PC-9 (cell line): ENCODE results near the gene NEK7. TPM values are rescaled to one million over a fixed set of nuclear protein-coding genes. Genes with fewer than 3 reads are reported as not detected.

Experiments used
- BruUV-seq: library from RNA; stranded (reverse); fragments of 400-500 nt; replicated peaks from 2 replicates; lab custom pipeline; 2021; lab: Mats Ljungman, UMichigan
- CTCF ChIA-PET: fragments of 300-600 bp; sonication (Branson Sonifier 250); formaldehyde crosslinking; loops from one replicate; lab custom pipeline; 2022; ENCODE audit warnings: antibody characterized with exemption; lab: Charles Lee
- POLR2A ChIA-PET: fragments of 300-600 bp; sonication (Branson Sonifier 250); formaldehyde crosslinking; loops from one replicate; lab custom pipeline; 2022; ENCODE audit warnings: antibody characterized with exemption; ENCODE audit not compliant: unreplicated experiment; lab: Charles Lee
- DNase-seq, 2 experiments: peaks; one replicate each; pipeline versions ENCODE4 v3.0.0 to v3.0.0-alpha.2; 2015 to 2022; ENCODE audit warnings: mixed read lengths in 1 of 2
- H2AFZ ChIP-seq: fragments of 200-600 bp; sonication (generic); 2 replicates; pipeline ENCODE4 v1.8.1; 2017; ENCODE audit warnings: antibody characterized with exemption
- H3F3A ChIP-seq: fragments of 200-600 bp; sonication (generic); 2 replicates; pipeline ENCODE4 v1.8.1; 2017; ENCODE audit warnings: antibody characterized with exemption, mild to moderate bottlenecking, low read depth; ENCODE audit not compliant: insufficient read depth
- H3K27ac ChIP-seq: fragments of 200-600 bp; sonication (generic); 2 replicates; pipeline ENCODE4 v1.6.1; 2016; ENCODE audit warnings: mixed run types
- H3K27me3 ChIP-seq: fragments of 200-600 bp; sonication (generic); 2 replicates; pipeline ENCODE4 v1.6.1; 2016; ENCODE audit warnings: low read depth, mixed run types; ENCODE audit not compliant: insufficient read depth
- H3K36me3 ChIP-seq: fragments of 200-600 bp; sonication (generic); 2 replicates; pipeline ENCODE4 v1.6.1; 2016; ENCODE audit warnings: low read depth, mixed run types
- H3K4me1 ChIP-seq: fragments of 200-600 bp; sonication (generic); replicated peaks from 2 replicates; pipeline ENCODE4 v1.6.1; 2016; ENCODE audit warnings: mixed run types; ENCODE audit not compliant: insufficient read depth
- H3K4me2 ChIP-seq: fragments of 200-600 bp; sonication (generic); 2 replicates; pipeline ENCODE4 v1.6.1; 2017; ENCODE audit warnings: mixed run types
- H3K4me3 ChIP-seq: fragments of 200-600 bp; sonication (generic); 2 replicates; pipeline ENCODE4 v1.6.1; 2016; ENCODE audit warnings: mixed run types
- H3K79me2 ChIP-seq: fragments of 200-600 bp; sonication (generic); 2 replicates; pipeline ENCODE4 v1.6.1; 2017; ENCODE audit warnings: low read depth, mixed run types
- H3K9me2 ChIP-seq: fragments of 200-600 bp; sonication (generic); 2 replicates; pipeline ENCODE4 v1.8.1; 2017; ENCODE audit warnings: mild to moderate bottlenecking; ENCODE audit not compliant: insufficient read depth
- H3K9me3 ChIP-seq: fragments of 200-600 bp; sonication (generic); 2 replicates; pipeline ENCODE4 v1.8.1; 2016; ENCODE audit warnings: low read depth; ENCODE audit not compliant: insufficient read depth
- H4K20me1 ChIP-seq: fragments of 200-600 bp; sonication (generic); 2 replicates; pipeline ENCODE4 v1.8.1; 2017; ENCODE audit not compliant: insufficient read depth
- CTCF ChIP-seq: fragments of 200-600 bp; sonication (generic); conservative IDR thresholded peaks from 2 replicates; pipeline ENCODE4 v1.6.1; 2017; ENCODE audit warnings: mixed run types, antibody characterized with exemption, mild to moderate bottlenecking, moderate library complexity
- EZH2 ChIP-seq: fragments of 200-600 bp; sonication (generic); IDR thresholded peaks from 2 replicates; pipeline ENCODE4 v1.8.0; 2017; ENCODE audit warnings: antibody characterized with exemption, low read depth
- intact Hi-C: fragments of 100-400 bp; cut with micrococcal nuclease; formaldehyde crosslinking; loops from one replicate; pipeline ENCODE4 v1.10.0; 2022; ENCODE audit not compliant: unreplicated experiment
- total RNA-seq: library from RNA; stranded (reverse); gene quantifications from 2 replicates; pipeline ENCODE4 v1.2.3, GENCODE V29; 2021

Gene NEK7
- total RNA-seq, 1 experiment from 2014 or later = 67.4 TPM

GRCh38 chr1:198155253-198155652, 1.5 kb upstream of the NEK7 start:
- intact Hi-C loops = loop anchor here (5.0 to 10.0 kb wide), 7 partner anchors 77 to 630 kb away; no protein-coding TSS in a partner anchor
- Histone ChIP-seq H3K4me3 (no peak overlapping the region), H3K36me3 (no peaks in the 10 kb centered on the region), H4K20me1 (no peaks in the 10 kb centered on the region), H3K79me2 (peaks cover 32% of the 10 kb centered on the region), H3K4me1 (peaks cover 27% of the 10 kb centered on the region), H3K27me3 (no peaks in the 10 kb centered on the region), H3K4me2 (peak overlapping the region; percentile 100; the same call in 1 of the 2 replicates), H3K27ac (peak overlapping the region; percentile 27), H2AFZ (no peak overlapping the region), H3K9me3 (no peaks in the 10 kb centered on the region), H3K9me2 (no peaks in the 10 kb centered on the region), H3F3A (peaks cover 9% of the 10 kb centered on the region; the same call in 1 of the 2 replicates)
- CTCF ChIA-PET = interaction anchor here (0.6 to 1.1 kb wide), 5 partner anchors 43 to 538 kb away, joined by 3 to 9 read pairs (median 3); no protein-coding TSS in a partner anchor
- DNase-seq = peak; percentile 8 to 85
- POLR2A ChIA-PET = interaction anchor here (0.7 kb wide), 1 partner anchor 633 kb away, joined by 7 read pairs; no protein-coding TSS in a partner anchor
- no peak for TF ChIP-seq EZH2
- no peak for TF ChIP-seq CTCF
- no TSS peak for BruUV-seq

- intact Hi-C loops = loop anchor here (1.0 to 10.0 kb wide), 11 partner anchors 35 to 631 kb away; no protein-coding TSS in a partner anchor
- Histone ChIP-seq H3K27ac (peak overlapping the region; percentile 46), H3K27me3 (no peaks in the 10 kb centered on the region), H3F3A (peaks cover 9% of the 10 kb centered on the region; the same call in 1 of the 2 replicates), H3K9me3 (no peaks in the 10 kb centered on the region), H3K9me2 (no peaks in the 10 kb centered on the region), H4K20me1 (no peaks in the 10 kb centered on the region), H3K4me2 (peak overlapping the region; percentile 100), H3K36me3 (no peaks in the 10 kb centered on the region), H2AFZ (peak overlapping the region; percentile 92), H3K4me1 (peaks cover 30% of the 10 kb centered on the region), H3K79me2 (peaks cover 41% of the 10 kb centered on the region), H3K4me3 (peak overlapping the region; percentile 91)
- TF ChIP-seq CTCF (peak; percentile 87), EZH2 (no peak)
- ChIA-PET POLR2A (interaction anchor here (0.8 kb wide), 1 partner anchor 516 kb away, joined by 6 read pairs; no protein-coding TSS in a partner anchor), CTCF (interaction anchor here (0.6 to 1.1 kb wide), 2 partner anchors 67 to 340 kb away, joined by 3 to 4 read pairs; no protein-coding TSS in a partner anchor)
- TSS peak; percentile 67 for BruUV-seq
- DNase-seq = peak; percentile 55 to 59
Observed at GRCh38 chr1:198156111-198156744, 570 bp upstream of the NEK7 start.

DNA sequence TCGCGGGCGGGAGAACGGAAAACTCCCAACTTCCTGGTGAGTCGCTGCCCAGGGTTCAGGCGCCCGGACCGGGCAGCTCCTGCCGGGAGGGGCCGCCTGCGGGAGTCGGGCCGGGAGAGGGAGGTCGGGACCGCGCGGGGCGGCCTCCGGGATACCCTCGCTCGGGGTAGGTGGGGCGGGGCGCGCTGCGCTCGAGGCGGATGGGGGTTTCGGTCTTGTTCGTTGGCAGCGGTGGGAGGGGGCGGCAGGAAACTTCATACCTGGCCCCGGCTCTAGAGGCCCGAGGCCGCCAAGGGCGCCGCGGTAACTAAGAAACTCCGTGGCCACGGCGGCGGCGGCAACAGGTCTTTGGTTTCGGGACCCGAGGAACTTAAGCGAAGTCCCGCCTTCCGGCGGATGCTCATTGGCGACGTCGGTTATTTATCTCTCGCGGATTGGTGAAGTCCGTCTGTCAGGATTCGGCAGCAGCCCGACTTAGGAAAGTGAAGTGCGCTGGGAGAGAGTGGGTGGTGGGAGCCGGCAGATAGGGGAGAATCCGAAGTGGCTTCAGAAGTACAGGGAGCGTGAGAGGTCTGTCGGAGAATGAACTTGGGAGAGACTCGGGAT, 546 bp downstream of the NEK7 start:
- BruUV-seq = no TSS peak

More for the DNA sequence above, 546 bp downstream of the NEK7 start:
- H3K9me3 ChIP-seq = no peaks in the 10 kb centered on the region
- intact Hi-C loops = loop anchor here (2.0 to 10.0 kb wide), 9 partner anchors 37 to 633 kb away; no protein-coding TSS in a partner anchor
- H3K4me3 ChIP-seq = peak overlapping the region; percentile 91
- H3K27me3 ChIP-seq = no peaks in the 10 kb centered on the region
- no peak for TF ChIP-seq EZH2
- TF ChIP-seq CTCF = no peak
- POLR2A ChIA-PET = interaction anchor here (0.6 kb wide), 1 partner anchor 486 kb away, joined by 4 read pairs; no protein-coding TSS in a partner anchor
- DNase-seq = peak; percentile 79 to 87
- H3K79me2 ChIP-seq = peaks cover 53% of the 10 kb centered on the region
- no peaks in the 10 kb centered on the region for H4K20me1 ChIP-seq
- H3K4me1 ChIP-seq = peaks cover 34% of the 10 kb centered on the region
- H3K9me2 ChIP-seq = no peaks in the 10 kb centered on the region
- peak overlapping the region; percentile 92 for H2AFZ ChIP-seq
- peak overlapping the region; percentile 81 for H3K27ac ChIP-seq
- H3K36me3 ChIP-seq = no peaks in the 10 kb centered on the region
- peak overlapping the region; percentile 100 for H3K4me2 ChIP-seq
- CTCF ChIA-PET = no interaction called here
- peaks cover 9% of the 10 kb centered on the region; the same call in 1 of the 2 replicates for H3F3A ChIP-seq
